ENCODE results near the gene CDC42BPB.

GRCh38 chr14:103058164-103059055 lies 1.1 kb upstream of the CDC42BPB start:
- TF ChIP-seq CTCF (IDR thresholded peaks at IDR 0.05; ENCODE audit: low read depth, low read length) (no peak), POLR2A (IDR thresholded peaks at IDR 0.05; ENCODE audit: extremely low read depth, insufficient read length) (no peak), MAX (IDR thresholded peaks at IDR 0.05; ENCODE audit: low read depth, low read length) (no peak)
